ENCODE data around the gene SDCBP2. TPM values are rescaled to one million over a fixed set of nuclear protein-coding genes. Genes with fewer than 3 reads are reported as not detected.

SDCBP2 gene
- total RNA-seq, 1 experiment from 2014 or later = 1.9 TPM

DNA sequence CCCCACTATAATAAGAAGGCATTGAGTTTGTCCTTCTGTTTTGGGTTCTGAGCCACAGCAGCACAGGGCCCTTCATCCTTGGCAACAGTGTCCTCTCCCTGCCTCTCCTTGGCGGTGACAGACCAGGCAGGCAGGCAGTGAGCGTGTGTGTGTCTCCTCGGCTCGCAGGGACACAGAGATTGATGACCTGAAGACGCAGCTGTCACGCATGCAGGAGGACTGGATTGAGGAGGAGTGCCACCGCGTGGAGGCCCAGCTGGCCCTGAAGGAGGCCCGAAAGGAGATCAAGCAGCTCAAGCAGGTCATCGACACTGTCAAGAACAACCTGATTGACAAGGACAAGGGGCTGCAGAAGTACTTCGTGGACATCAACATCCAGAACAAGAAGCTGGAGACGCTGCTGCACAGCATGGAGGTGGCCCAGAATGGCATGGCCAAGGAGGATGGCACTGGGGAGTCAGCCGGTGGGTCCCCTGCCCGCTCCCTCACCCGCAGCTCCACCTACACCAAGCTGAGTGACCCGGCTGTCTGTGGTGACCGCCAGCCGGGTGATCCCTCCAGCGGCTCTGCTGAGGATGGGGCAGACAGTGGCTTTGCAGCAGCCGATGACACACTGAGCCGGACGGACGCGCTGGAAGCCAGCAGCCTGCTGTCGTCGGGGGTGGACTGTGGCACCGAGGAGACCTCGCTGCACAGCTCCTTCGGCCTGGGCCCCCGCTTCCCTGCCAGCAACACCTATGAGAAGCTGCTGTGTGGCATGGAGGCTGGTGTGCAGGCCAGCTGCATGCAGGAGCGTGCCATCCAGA lies 24.0 kb downstream of the SDCBP2 start:
- H3K18ac ChIP-seq (ENCODE audit: insufficient read length, low read depth, low read length) = no peak overlapping the region

More for the DNA sequence above, 24.0 kb downstream of the SDCBP2 start:
- no peak overlapping the region for H3K4ac ChIP-seq (ENCODE audit: low read depth, low read length)
- H3K23ac ChIP-seq (ENCODE audit: insufficient read length, low read depth, low read length) = no peak overlapping the region
- no peak overlapping the region for H3K9ac ChIP-seq (ENCODE audit: extremely low read depth, insufficient read length, low read length)
- no CpG with 5 or more reads among the region's 31 CpGs for WGBS (ENCODE audit: extremely low coverage, insufficient read length, low lambda C conversion rate)
- H3K4me3 Mint-ChIP-seq = no peak overlapping the region; a peak in 1 of 5 replicates
- no peak overlapping the region for H2BK120ac ChIP-seq (ENCODE audit: low read depth, low read length, poor library complexity, severe bottlenecking)
- H3K36me3 Mint-ChIP-seq (ENCODE audit: insufficient read depth in 1 of 3, low read depth in 3 of 3) = no peaks in the 10 kb centered on the region; a peak in 1 of 7 replicates
- no peaks in the 10 kb centered on the region for H3K9me3 Mint-ChIP-seq
- peak overlapping the region; percentile 16 for H4K5ac ChIP-seq (ENCODE audit: insufficient read length, low read depth, low read length)
- no peak overlapping the region for H3K4me2 ChIP-seq (ENCODE audit: insufficient read depth, insufficient read length, low read length)
- peak overlapping the region in 1 of 3 experiments; percentile 39; a peak in 2 of 7 replicates for H3K27ac Mint-ChIP-seq
- H3K4me1 Mint-ChIP-seq = peaks cover 18 to 28% of the 10 kb centered on the region in 2 experiments
- H3K79me2 ChIP-seq (ENCODE audit: insufficient read depth, low read length) = no peaks in the 10 kb centered on the region
- no peaks in the 10 kb centered on the region for H3K27me3 ChIP-seq (ENCODE audit: insufficient read depth, low read length)
- no peak overlapping the region for H2AFZ ChIP-seq (ENCODE audit: low read length)
- no peak overlapping the region for H3K27ac ChIP-seq (ENCODE audit: insufficient read length, low read depth, low read length)
- H3K4me1 ChIP-seq (ENCODE audit: insufficient read depth, low read length) = no peaks in the 10 kb centered on the region; the same call in 1 of the 2 replicates
- no peak overlapping the region for H4K8ac ChIP-seq (replicated peaks; ENCODE audit: insufficient read length, low read depth, low read length)
- H4K20me1 ChIP-seq (ENCODE audit: control insufficient read depth, insufficient read depth, insufficient read length) = no peaks in the 10 kb centered on the region
- TF ChIP-seq, protein P1, sequence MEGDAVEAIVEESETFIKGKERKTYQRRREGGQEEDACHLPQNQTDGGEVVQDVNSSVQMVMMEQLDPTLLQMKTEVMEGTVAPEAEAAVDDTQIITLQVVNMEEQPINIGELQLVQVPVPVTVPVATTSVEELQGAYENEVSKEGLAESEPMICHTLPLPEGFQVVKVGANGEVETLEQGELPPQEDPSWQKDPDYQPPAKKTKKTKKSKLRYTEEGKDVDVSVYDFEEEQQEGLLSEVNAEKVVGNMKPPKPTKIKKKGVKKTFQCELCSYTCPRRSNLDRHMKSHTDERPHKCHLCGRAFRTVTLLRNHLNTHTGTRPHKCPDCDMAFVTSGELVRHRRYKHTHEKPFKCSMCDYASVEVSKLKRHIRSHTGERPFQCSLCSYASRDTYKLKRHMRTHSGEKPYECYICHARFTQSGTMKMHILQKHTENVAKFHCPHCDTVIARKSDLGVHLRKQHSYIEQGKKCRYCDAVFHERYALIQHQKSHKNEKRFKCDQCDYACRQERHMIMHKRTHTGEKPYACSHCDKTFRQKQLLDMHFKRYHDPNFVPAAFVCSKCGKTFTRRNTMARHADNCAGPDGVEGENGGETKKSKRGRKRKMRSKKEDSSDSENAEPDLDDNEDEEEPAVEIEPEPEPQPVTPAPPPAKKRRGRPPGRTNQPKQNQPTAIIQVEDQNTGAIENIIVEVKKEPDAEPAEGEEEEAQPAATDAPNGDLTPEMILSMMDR (conservative IDR thresholded peaks at IDR 0.05) = no peak
- no peaks in the 10 kb centered on the region for H3K9me3 ChIP-seq (ENCODE audit: control insufficient read depth, low read depth, low read length)
- no peak overlapping the region for H3T11ph ChIP-seq (ENCODE audit: low read length)
- no peak overlapping the region for H2BK20ac ChIP-seq (ENCODE audit: low read depth, low read length, poor library complexity, severe bottlenecking)
- H2BK12ac ChIP-seq (ENCODE audit: insufficient read length, low read depth, low read length) = no peak overlapping the region
- no peaks in the 10 kb centered on the region for H3K23me2 ChIP-seq (ENCODE audit: insufficient read length, low read depth, low read length, poor library complexity, severe bottlenecking)
- no peak overlapping the region for H2BK5ac ChIP-seq (ENCODE audit: insufficient read length, low read length)
- no peaks in the 10 kb centered on the region for H3K79me1 ChIP-seq (ENCODE audit: insufficient read depth, low read depth, low read length, poor library complexity, severe bottlenecking)
- DNase-seq = no peak
- no peak overlapping the region for H4K91ac ChIP-seq (ENCODE audit: insufficient read length, low read depth, low read length)
- no peak overlapping the region for H2BK15ac ChIP-seq (ENCODE audit: low read depth, low read length)
- H3K56ac ChIP-seq (ENCODE audit: insufficient read length, low read depth, low read length) = no peak overlapping the region
- H2AK5ac ChIP-seq (ENCODE audit: insufficient read length, low read length) = no peak overlapping the region
- no peak overlapping the region for H3K14ac ChIP-seq (ENCODE audit: insufficient read depth, low read length)
- no peaks in the 10 kb centered on the region for H3K27me3 Mint-ChIP-seq (ENCODE audit: low read depth)

Data from H9 (cell line).